Embryonic facial prominence (tissue), 1 donor: Measurements from ENCODE around the gene ZSWIM6.
"Not testable (repeated sequence)": the region's sequence is repeated elsewhere in the genome, so short reads cannot be mapped to it uniquely, and the experiment has no call there.

Source experiments
- DNase-seq: peaks from one replicate; pipeline ENCODE4 v3.0.0-alpha.2; 2016; ENCODE audit errors: extremely low spot score

ZSWIM6 gene

DNA sequence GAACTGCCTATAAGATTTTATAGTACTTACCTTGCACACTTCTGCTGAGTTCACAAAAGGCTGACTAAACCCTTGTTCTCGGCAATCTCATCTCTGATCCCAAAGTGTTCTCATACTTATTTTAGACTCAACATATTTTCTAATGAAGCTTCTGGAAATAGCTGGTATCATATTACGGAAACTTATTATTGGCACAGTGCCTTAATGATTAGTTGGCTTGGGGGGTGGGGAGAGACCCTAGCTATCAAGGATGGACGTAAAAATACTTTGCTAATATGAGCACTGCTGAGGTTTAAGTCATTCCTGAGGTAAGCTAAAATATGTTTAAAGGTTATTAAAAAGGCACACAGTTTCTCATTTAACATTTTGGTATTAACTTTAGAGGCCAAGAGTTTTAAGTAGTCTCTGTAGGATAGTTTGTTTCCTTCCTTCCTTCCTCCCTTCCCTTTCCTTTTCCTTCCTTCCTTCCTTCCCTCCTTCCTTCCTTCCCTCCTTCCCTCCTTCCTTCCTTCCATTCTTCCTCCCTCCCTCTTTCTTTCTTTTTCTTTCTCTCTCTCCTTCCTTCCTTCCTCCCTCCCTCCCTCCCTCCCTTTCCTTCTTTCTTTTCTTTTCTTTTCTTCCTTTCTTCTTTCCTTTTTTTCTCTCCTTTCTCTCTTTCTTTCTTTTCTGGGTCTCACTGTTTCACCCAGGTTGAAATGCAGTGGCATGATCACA is 31.5 kb downstream of the ZSWIM6 start:
- no peak for DNase-seq

DNA sequence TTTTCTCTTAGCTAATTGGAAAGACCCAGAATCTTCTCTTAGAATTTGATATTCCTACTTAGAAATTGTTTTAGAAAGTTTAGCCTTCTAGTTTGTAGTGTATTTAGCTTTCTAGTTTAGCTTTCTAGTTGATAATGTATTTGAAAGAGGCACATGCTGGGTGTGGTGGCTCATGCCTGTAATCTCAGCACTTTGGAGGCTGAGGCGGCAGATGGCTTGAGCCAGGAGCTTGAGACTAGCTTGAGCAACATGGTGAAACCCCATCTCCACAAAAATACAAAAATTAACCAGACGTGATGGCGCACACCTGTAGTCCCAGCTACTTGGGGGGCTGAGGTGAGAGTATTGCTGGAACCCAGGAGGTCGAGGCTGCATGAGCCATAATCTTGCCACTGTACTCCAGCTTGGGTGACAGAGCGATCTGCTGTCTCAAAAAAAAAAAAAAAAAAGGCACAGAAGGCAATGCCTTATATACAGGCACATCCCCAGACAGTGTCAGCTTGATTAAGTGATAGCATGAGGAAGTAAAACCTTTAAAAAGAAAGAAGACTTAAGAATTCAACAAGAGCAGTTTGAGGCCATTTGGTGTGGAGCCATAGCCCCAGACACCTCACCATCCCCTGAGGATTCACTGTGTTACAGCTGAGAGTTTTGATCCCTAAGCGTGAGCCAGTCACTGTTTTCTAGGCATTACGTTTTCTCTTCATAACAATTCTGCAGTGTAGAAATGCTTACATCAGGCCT is 34.6 kb downstream of the ZSWIM6 start:
- DNase-seq: no peak

DNA sequence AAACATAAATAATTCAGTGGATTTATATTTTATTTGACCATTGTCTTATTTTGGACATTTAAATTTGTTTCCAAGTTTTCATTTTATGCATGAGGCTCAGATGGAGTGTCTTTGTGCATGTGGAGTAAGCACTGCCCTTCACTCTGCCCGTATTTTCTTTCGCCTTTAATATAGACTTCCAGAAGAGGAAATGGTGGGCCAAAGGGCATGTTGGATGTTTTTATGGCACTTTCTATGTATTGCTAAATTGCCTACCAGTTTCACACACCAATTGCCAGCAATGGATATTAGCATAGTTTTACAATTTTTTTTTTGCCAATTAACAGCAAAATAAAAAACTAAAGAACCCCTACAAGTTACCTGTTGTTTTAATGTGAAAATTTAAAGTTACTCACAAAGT is 38.4 kb downstream of the ZSWIM6 start:
- DNase-seq: no peak

- DNase-seq: no peak
Observed at GRCh38 chr5:61371474-61371873, 39.4 kb downstream of the ZSWIM6 start.

- DNase-seq: no peak
Observed at GRCh38 chr5:61379677-61380076, 47.6 kb downstream of the ZSWIM6 start.

- DNase-seq: no peak
Observed at GRCh38 chr5:61381968-61382367, 49.9 kb downstream of the ZSWIM6 start.

DNA sequence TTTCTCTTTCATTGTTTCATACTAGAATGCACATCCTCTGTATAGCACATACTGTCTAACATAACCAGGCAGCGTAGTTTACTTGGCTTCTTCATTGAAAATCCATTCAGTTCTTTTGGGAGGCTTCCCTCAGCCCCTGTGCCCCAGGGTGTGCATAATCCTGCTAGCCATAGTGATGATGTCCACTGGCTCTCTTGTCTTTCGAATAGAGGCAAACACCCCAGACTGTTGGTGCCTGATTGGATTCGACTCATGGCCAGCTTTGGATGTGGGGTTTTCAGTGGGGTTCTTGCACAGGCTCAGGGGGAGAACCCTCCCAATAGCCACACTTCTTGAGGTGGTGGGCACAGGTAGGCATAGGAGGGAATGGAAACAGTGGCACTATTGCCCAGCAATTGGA is 53.6 kb downstream of the ZSWIM6 start:
- DNase-seq: no peak

GRCh38 chr5:61386045-61386800 is 54.2 kb downstream of the ZSWIM6 start:
- no peak for DNase-seq

DNA sequence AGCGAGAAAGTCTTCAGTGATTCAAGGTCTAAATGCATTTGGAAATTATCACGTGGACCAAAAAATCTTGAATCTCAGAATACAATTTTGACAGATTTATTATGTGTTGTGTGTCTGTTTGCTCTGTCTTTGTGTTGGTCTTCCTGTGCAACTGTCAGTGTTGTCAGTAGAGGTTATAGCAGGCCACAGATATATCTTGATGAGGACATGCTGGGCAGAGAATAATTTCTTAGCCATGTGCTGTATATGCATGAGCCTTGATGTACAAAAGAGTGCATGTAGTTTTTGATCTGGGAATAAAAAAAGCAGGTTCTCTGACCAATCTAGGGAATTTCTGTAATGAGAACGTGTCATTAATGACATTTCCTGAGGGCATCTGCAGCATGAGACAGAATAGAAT is 57.6 kb downstream of the ZSWIM6 start:
- DNase-seq: no peak

DNA sequence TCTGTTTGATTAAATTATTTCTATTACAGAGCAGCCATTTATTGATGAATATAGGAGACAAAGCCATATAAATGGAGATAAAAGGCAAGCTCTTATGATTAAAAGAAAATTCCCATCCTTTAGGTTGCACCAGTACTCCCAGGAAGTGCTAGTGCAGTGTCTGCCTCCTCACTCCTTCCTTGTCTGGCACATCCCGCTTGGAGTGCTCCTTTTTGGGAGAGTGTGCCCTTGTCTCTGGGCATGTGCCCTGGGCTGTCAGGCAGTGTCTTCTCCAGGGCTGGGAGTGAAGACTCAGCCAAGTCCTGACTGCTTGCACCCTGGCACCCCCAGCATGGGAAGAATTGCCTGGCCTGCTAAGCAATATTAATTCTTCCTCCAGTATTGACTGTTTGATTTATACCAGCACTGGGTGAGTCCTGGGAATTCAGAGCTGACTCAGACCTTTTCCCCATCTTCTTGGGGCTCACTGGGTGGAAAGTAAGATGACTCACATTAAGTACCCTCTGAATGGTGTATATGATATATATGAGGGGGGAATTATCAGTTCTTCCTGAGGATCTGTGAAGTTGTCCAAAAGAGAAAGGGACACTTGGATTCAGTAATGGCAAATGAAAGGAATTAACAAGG is 62.1 kb downstream of the ZSWIM6 start:
- DNase-seq: no peak

- no peak for DNase-seq
Observed at GRCh38 chr5:61394793-61395192, 62.7 kb downstream of the ZSWIM6 start.

DNA sequence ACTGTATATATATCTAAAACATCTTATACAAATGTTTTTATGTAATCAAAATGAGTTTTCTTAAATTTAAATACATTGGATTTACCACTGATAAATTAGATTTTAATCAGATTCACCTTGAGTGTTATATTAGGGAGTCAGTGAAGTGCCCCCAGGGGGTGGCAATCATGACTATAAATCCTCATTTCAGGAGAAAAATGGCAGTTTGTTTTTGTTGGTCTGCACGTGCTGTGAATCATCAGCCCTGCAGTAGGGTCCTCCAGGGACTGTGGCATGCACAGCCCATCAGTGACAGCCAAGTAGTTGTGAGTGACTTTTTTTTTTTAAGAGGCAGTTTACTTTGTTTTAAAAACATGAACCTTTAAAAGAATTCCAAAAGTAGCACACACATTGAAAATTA is 65.2 kb downstream of the ZSWIM6 start:
- no peak for DNase-seq

- DNase-seq: no peak
Observed at GRCh38 chr5:61397937-61398336, 65.9 kb downstream of the ZSWIM6 start.

DNA sequence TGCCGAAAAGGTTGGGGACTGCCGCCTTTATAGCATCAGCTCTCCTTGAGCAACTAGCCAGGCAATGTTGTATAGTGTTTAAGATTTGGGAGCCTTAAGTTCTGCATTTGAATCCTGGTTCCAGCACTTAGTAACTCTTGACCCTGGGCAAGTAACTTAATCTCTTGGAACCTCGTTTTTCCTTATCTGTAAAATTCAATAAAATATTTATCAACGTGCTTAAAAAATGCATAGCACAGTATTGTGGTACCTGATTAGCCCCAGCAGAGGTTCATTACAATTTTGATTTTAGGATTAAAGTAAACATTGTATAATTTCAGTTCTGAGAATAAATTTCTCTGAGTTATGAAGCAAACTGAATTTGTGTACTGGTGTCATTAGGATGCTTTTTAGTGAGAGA is 66.4 kb downstream of the ZSWIM6 start:
- no peak for DNase-seq

DNA sequence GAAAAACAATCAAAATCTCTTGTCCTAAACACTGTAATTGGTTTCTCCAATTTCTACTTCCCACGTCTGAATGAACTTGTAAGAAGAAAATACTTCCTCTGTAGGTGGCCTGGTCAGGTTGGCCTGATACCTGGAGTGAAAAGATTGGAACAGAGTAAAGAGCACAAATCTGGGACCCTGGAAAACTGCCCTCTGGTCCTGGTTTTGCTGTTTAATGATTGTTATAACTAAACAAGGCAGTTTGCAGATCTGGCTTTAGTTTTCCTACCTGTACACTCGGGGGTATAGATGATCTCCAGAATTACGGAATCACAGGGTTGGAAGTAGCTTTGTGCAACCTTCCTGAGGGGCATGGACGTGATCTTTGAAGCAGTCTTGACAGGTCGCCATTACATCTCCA is 67.6 kb downstream of the ZSWIM6 start:
- no peak for DNase-seq

DNA sequence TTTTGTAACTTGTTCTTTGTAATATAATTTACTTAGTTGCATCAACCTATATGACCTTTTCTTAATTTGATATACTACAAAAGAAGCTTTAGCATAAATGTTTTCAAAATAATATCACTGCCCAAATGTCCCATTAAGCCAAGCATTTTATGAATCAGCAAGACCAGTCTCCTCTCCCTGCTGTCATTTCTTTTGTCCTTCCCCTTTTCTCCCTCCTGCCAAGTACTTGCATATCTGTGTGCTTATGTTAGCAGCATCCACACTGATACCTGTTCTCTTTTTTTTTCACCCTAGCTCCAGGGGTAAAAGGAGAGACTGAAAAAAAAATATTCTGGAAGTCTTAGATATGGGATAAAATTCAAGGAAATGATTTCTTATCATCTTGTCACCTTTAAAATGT is 69.7 kb downstream of the ZSWIM6 start:
- DNase-seq: no peak

DNA sequence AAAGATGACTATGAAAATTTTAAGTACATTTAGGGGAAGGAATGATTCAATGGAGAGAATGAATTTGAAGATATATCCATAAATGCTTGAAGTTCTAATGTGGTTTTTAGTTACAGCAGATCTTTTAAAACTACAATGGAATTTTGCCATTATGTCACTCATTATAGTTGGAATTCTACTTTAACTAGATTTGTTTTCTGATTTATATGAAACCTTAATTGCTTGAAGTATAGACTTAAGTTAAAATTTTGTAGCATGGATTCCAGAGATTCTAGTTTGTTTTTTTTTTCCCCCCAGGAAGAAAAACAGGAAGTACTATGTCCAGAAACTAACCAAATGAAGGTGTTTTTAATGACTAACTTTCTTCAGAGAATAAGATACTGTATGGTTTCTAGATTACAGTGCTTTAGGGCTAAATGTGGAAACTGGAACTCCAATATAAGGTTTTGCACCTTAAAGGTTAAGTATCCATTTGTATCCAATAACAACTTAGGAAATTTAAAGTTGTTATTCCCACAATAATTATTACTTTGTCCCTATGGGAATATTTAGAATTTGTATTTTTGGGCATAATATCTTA is 70.3 kb downstream of the ZSWIM6 start:
- no peak for DNase-seq

DNA sequence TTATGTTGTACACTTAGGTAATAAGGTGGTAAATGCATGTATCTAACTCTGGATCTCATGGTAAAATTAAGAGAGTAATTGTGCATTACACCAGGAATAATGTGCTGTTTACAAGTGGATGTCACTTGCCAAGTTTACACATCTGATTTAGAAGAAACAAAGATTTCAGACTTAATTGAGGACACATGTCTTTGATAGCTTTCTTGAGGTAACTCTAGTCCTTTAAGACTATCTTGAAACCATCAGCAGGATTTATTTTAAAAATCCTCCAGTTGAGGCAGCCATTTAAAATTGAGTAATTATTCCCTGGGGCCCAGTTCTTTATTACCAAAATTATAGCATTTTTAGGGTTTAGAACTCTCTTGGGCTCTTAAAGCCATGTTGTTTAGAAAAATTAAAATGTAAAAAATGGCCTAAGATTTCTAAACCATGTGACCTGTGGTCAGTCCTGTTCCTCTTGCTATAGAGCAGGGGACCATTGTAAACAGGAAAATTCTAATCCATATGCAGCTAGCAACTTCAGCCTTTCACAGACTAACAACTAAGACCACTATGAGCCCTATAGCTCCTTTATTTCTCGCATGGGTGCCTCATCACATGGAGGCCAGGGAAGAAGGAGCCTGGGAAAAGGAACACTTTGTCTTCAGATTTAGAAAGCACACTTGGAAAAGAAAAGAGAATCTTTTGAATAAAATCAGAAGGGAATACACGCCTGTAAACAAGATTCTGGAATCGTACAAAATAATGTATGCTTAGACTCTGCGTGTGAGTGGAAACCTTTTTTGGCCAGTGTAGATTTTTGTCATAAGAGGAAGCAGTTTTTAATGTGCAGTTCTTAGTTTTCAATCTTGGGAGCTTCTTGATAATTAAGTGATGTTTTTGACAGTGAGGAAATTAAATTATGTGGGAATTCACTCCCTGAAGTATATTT is 71.2 kb downstream of the ZSWIM6 start:
- DNase-seq: no peak

GRCh38 chr5:61405511-61406295 is 73.6 kb downstream of the ZSWIM6 start:
- no peak for DNase-seq

DNA sequence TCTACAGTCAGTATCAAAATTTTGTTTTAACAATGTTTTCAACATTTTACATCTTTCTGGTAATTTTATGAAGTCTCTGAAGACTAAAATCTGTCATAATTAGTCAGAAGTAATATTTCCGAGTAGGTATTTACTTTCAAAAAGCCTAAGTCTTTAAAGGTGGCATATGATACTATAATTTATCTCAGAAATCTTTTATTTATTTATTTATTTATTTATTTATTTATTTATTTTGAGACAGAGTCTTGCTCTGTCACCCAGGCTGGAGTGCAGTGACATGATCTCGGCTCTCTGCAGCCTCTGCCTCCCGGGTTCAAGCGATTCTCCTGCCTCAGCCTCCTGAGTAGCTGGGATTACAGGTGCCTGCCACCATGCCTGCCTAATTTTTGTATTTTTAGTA is 74.4 kb downstream of the ZSWIM6 start:
- not testable (repeated sequence) for DNase-seq
